ENCODE measurements around the gene IRF5.
"Not testable (repeated sequence)": the region's sequence is repeated elsewhere in the genome, so short reads cannot be mapped to it uniquely, and the experiment has no call there.

The IRF5 gene

DNA sequence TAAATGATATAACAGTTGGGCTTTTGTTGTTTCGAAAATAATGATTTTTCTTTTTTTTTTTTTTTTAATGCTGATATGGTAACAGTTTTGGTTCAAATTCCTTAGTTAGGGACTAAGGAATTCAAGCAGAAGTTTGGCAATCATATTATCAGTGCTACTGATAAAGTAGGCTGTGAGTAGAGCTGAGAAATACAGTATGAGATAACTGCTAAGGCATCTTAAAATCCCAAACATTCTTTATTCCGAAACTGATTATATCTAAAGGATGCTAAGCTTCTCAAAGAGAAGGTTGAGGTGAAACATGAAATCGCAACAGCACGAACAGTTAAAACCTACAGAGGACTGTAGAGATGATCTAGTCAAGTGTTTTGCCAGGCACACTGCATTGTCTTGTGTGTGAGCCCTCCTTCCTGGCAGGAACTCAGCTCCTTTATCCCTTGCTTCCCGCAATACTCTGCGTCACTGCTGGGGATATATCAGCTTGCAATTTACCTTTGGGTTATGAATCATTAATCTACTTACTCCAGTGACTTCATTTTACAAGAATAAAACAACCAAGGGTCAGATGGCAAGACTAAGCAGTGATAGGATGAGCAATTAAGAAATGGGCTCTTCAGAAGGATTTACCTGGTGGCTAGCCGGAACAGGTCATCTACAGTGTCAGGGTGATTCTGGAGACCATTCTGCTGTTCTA lies 36.7 kb downstream of the IRF5 start:
- no peak for DNase-seq

- DNase-seq = no peak
Measured at GRCh38 chr7:128982105-128982504, 44.4 kb downstream of the IRF5 start.

GRCh38 chr7:128985660-128986059 lies 47.9 kb downstream of the IRF5 start:
- DNase-seq = no peak

GRCh38 chr7:128986609-128987008 lies 48.9 kb downstream of the IRF5 start:
- no peak for DNase-seq

GRCh38 chr7:128988372-128988771 lies 50.6 kb downstream of the IRF5 start:
- no peak for DNase-seq

DNA sequence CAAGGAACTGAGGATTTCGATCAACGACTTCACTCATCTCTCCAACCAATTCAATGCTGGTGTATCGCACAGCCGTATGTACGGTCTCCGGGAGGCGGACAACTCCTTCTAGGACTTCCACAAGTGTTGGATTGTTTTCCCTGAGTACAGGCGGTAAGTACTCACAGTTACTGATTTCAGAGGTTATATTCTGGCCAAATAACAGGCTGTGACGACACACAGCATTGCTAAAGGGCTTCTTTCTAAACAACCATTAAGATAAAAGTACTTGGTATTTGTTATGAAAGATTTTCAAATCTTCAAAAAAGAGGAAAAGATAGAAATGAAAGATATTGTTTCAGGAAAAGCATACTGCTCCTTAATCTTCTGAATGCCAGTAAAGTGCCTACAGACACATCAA lies 52.2 kb downstream of the IRF5 start:
- no peak for DNase-seq

DNA sequence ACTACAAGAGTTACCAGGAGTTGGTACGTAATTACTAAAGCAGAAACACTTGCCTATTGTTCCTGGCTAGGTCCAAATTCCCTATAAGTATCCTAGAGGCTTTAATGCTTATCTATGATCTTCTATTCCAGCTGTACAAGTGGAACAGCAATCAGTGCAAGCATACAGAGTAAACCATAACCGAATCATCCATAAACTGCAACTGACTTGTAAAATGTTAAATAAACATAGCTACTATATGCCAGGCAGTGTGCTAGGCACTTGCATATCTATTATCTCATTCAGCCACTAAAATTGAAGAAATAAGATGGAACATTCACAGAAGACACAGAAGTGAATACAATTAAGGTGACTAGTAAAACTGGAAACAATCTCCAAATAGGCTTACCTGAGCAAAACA lies 55.7 kb downstream of the IRF5 start:
- no peak for DNase-seq

DNA sequence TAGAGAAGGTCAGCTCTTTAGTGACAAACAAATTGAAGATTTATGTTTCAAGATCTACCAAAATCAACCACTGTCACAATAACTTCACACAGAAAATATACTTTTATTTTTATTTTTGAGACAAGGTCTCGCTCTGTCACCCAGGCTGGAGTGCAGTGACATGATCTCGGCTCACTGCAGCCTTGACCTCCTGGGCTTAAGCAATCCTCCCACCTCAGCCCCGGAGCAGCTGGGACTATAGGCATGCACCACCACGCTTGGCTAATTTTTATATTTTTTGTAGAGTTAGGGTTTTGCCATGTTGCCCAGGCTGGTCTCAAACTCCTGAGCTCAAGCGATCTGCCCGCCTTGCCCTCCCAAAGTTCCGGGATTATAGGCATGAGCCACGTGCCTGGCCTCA lies 56.8 kb downstream of the IRF5 start:
- not testable (repeated sequence) for DNase-seq

- DNase-seq = no peak
Measured at GRCh38 chr7:128997181-128997580, 59.5 kb downstream of the IRF5 start.
